PC-9 (cell line): ENCODE results near the gene LDAH. TPM values are rescaled to one million over a fixed set of nuclear protein-coding genes. Genes with fewer than 3 reads are reported as not detected.

Experiments used
- BruUV-seq: library from RNA; stranded (reverse); fragments of 400-500 nt; replicated peaks from 2 replicates; lab custom pipeline; 2021; lab: Mats Ljungman, UMichigan
- CTCF ChIA-PET: fragments of 300-600 bp; sonication (Branson Sonifier 250); formaldehyde crosslinking; loops from one replicate; lab custom pipeline; 2022; ENCODE audit warnings: antibody characterized with exemption; lab: Charles Lee
- POLR2A ChIA-PET: fragments of 300-600 bp; sonication (Branson Sonifier 250); formaldehyde crosslinking; loops from one replicate; lab custom pipeline; 2022; ENCODE audit warnings: antibody characterized with exemption; ENCODE audit not compliant: unreplicated experiment; lab: Charles Lee
- DNase-seq, 2 experiments: peaks; one replicate each; pipeline versions ENCODE4 v3.0.0 to v3.0.0-alpha.2; 2015 to 2022; ENCODE audit warnings: mixed read lengths in 1 of 2
- H2AFZ ChIP-seq: fragments of 200-600 bp; sonication (generic); 2 replicates; pipeline ENCODE4 v1.8.1; 2017; ENCODE audit warnings: antibody characterized with exemption
- H3F3A ChIP-seq: fragments of 200-600 bp; sonication (generic); 2 replicates; pipeline ENCODE4 v1.8.1; 2017; ENCODE audit warnings: antibody characterized with exemption, mild to moderate bottlenecking, low read depth; ENCODE audit not compliant: insufficient read depth
- H3K27ac ChIP-seq: fragments of 200-600 bp; sonication (generic); 2 replicates; pipeline ENCODE4 v1.6.1; 2016; ENCODE audit warnings: mixed run types
- H3K27me3 ChIP-seq: fragments of 200-600 bp; sonication (generic); 2 replicates; pipeline ENCODE4 v1.6.1; 2016; ENCODE audit warnings: low read depth, mixed run types; ENCODE audit not compliant: insufficient read depth
- H3K36me3 ChIP-seq: fragments of 200-600 bp; sonication (generic); 2 replicates; pipeline ENCODE4 v1.6.1; 2016; ENCODE audit warnings: low read depth, mixed run types
- H3K4me1 ChIP-seq: fragments of 200-600 bp; sonication (generic); replicated peaks from 2 replicates; pipeline ENCODE4 v1.6.1; 2016; ENCODE audit warnings: mixed run types; ENCODE audit not compliant: insufficient read depth
- H3K4me2 ChIP-seq: fragments of 200-600 bp; sonication (generic); 2 replicates; pipeline ENCODE4 v1.6.1; 2017; ENCODE audit warnings: mixed run types
- H3K4me3 ChIP-seq: fragments of 200-600 bp; sonication (generic); 2 replicates; pipeline ENCODE4 v1.6.1; 2016; ENCODE audit warnings: mixed run types
- H3K79me2 ChIP-seq: fragments of 200-600 bp; sonication (generic); 2 replicates; pipeline ENCODE4 v1.6.1; 2017; ENCODE audit warnings: low read depth, mixed run types
- H3K9me2 ChIP-seq: fragments of 200-600 bp; sonication (generic); 2 replicates; pipeline ENCODE4 v1.8.1; 2017; ENCODE audit warnings: mild to moderate bottlenecking; ENCODE audit not compliant: insufficient read depth
- H3K9me3 ChIP-seq: fragments of 200-600 bp; sonication (generic); 2 replicates; pipeline ENCODE4 v1.8.1; 2016; ENCODE audit warnings: low read depth; ENCODE audit not compliant: insufficient read depth
- H4K20me1 ChIP-seq: fragments of 200-600 bp; sonication (generic); 2 replicates; pipeline ENCODE4 v1.8.1; 2017; ENCODE audit not compliant: insufficient read depth
- CTCF ChIP-seq: fragments of 200-600 bp; sonication (generic); conservative IDR thresholded peaks from 2 replicates; pipeline ENCODE4 v1.6.1; 2017; ENCODE audit warnings: mixed run types, antibody characterized with exemption, mild to moderate bottlenecking, moderate library complexity
- EZH2 ChIP-seq: fragments of 200-600 bp; sonication (generic); IDR thresholded peaks from 2 replicates; pipeline ENCODE4 v1.8.0; 2017; ENCODE audit warnings: antibody characterized with exemption, low read depth
- intact Hi-C: fragments of 100-400 bp; cut with micrococcal nuclease; formaldehyde crosslinking; loops from one replicate; pipeline ENCODE4 v1.10.0; 2022; ENCODE audit not compliant: unreplicated experiment
- total RNA-seq: library from RNA; stranded (reverse); gene quantifications from 2 replicates; pipeline ENCODE4 v1.2.3, GENCODE V29; 2021

The LDAH gene
- total RNA-seq, 1 experiment from 2014 or later: 18.3 TPM

- Histone ChIP-seq H3K4me1 (peaks cover 12% of the 10 kb centered on the region), H4K20me1 (no peaks in the 10 kb centered on the region), H3F3A (no peaks in the 10 kb centered on the region), H3K9me2 (no peaks in the 10 kb centered on the region), H3K27me3 (no peaks in the 10 kb centered on the region), H3K79me2 (no peaks in the 10 kb centered on the region), H3K4me3 (no peak overlapping the region), H3K4me2 (no peak overlapping the region), H2AFZ (no peak overlapping the region), H3K27ac (no peak overlapping the region), H3K9me3 (no peaks in the 10 kb centered on the region), H3K36me3 (no peaks in the 10 kb centered on the region)
- TF ChIP-seq EZH2: no peak
- TF ChIP-seq CTCF: no peak
- ChIA-PET CTCF (interaction anchor here (0.6 to 1.5 kb wide), 2 partner anchors 8 to 22 kb away, joined by 3 to 8 read pairs; no protein-coding TSS in a partner anchor), POLR2A (no interaction called here)
- intact Hi-C loops: no loop called here
- DNase-seq: no peak
- no TSS peak for BruUV-seq
Observed at GRCh38 chr2:20652141-20652540, 170.8 kb downstream of the LDAH start.

GRCh38 chr2:20651731-20652099 lies 171.2 kb downstream of the LDAH start:
- H3K4me2 ChIP-seq: peak overlapping the region; percentile 92
- no peaks in the 10 kb centered on the region for H3K79me2 ChIP-seq
- no peak for TF ChIP-seq EZH2
- no peak for TF ChIP-seq CTCF
- peak overlapping the region; percentile 69; the same call in 1 of the 2 replicates for H3K4me3 ChIP-seq
- DNase-seq: no peak
- ChIA-PET CTCF (interaction anchor here (0.6 to 1.7 kb wide), 6 partner anchors 9 to 368 kb away, joined by 3 to 8 read pairs (median 4); partner anchors contain the start of gene LDAH), POLR2A (interaction anchor here (0.5 to 0.7 kb wide), 3 partner anchors 34 to 236 kb away, joined by 3 to 4 read pairs (median 4); no protein-coding TSS in a partner anchor)
- no peaks in the 10 kb centered on the region for H3K27me3 ChIP-seq
- no peak overlapping the region for H3K27ac ChIP-seq
- no peaks in the 10 kb centered on the region for H4K20me1 ChIP-seq
- H3K9me3 ChIP-seq: no peaks in the 10 kb centered on the region
- peak overlapping the region; percentile 95 for H2AFZ ChIP-seq
- no peaks in the 10 kb centered on the region for H3F3A ChIP-seq
- H3K9me2 ChIP-seq: no peaks in the 10 kb centered on the region
- peaks cover 12% of the 10 kb centered on the region for H3K4me1 ChIP-seq
- H3K36me3 ChIP-seq: no peaks in the 10 kb centered on the region
- no TSS peak for BruUV-seq
- intact Hi-C loops: no loop called here

- TF ChIP-seq CTCF (peak; percentile 63; the same call in 1 of the 2 replicates), EZH2 (no peak)
- no peaks in the 10 kb centered on the region for H3K9me3 ChIP-seq
- no peaks in the 10 kb centered on the region for H3K79me2 ChIP-seq
- BruUV-seq: TSS peak; percentile 87
- no peaks in the 10 kb centered on the region for H3F3A ChIP-seq
- H4K20me1 ChIP-seq: no peaks in the 10 kb centered on the region
- peak within 1 kb of the TSS; percentile 69 for H3K4me3 ChIP-seq
- intact Hi-C loops: no loop called here
- peak within 1 kb of the TSS; percentile 92 for H3K4me2 ChIP-seq
- ChIA-PET CTCF (interaction anchor here (0.5 to 1.7 kb wide), 9 partner anchors 9 to 367 kb away, joined by 3 to 8 read pairs (median 4); partner anchors contain the start of gene LDAH), POLR2A (interaction anchor here (0.5 to 1.0 kb wide), 7 partner anchors 10 to 295 kb away, joined by 3 to 25 read pairs (median 4); no protein-coding TSS in a partner anchor)
- peak; percentile 56 to 91 for DNase-seq
- no peak within 1 kb of the TSS for H3K27ac ChIP-seq
- no peaks in the 10 kb centered on the region for H3K36me3 ChIP-seq
- H3K9me2 ChIP-seq: no peaks in the 10 kb centered on the region
- H3K27me3 ChIP-seq: no peaks in the 10 kb centered on the region
- H2AFZ ChIP-seq: peak within 1 kb of the TSS; percentile 95
- H3K4me1 ChIP-seq: peaks cover 12% of the 10 kb centered on the region
Observed at GRCh38 chr2:20650877-20651730, 171.8 kb downstream of the LDAH start, which contains the start of gene HS1BP3. Gene HS1BP3, minus strand, starts transcription at chr2:20651098. Its CDS starts 35 bp downstream, at chr2:20651063.
